HepG2 (cell line): Measurements from ENCODE around the gene PIK3CD. TPM values are rescaled to one million over a fixed set of nuclear protein-coding genes. Genes with fewer than 3 reads are reported as not detected.

Experiments
- ATAC-seq: fragments of 200-7000 bp; cut with Tn5 transposase; 3 replicates; pipeline ENCODE4 v1.9.1; 2020; ENCODE audit warnings: mild to moderate bottlenecking, moderate library complexity
- BruUV-seq: library from RNA; stranded (reverse); fragments of 400-500 nt; replicated peaks from 2 replicates; lab custom pipeline; 2021; lab: Mats Ljungman, UMichigan
- CTCF ChIA-PET: fragments of 300-600 bp; formaldehyde crosslinking; extraction: SDS; loops from one replicate; lab custom pipeline; 2021; ENCODE audit warnings: low total read pairs, inconsistent platforms, low intra/inter-chr PET ratio; lab: Yijun Ruan, JAX
- POLR2A ChIA-PET: fragments of 350-600 bp; sonication (Branson Sonifier 250); formaldehyde crosslinking; loops from one replicate; lab custom pipeline; 2020; ENCODE audit warnings: antibody characterized with exemption, inconsistent platforms; lab: Yijun Ruan, JAX
- DNase-seq: peaks from one replicate; pipeline ENCODE4 v3.0.0-alpha.2; 2015; ENCODE audit warnings: low spot score
- FAIRE-seq: peaks from 3 replicates; lab custom pipeline; 2011; peaks lifted over from hg19 to GRCh38; lab: Jason Lieb, UNC
- H2AFZ ChIP-seq: one replicate; pipeline ENCODE4 v1.6.1; 2011; ENCODE audit warnings: low read length, inconsistent platforms
- H3K27ac ChIP-seq: fragments of 300-600 bp; 3 replicates; pipeline ENCODE4 v1.8.0; 2011; ENCODE audit warnings: mixed run types, mild to moderate bottlenecking, mixed read lengths, low read length, inconsistent platforms; ENCODE audit not compliant: insufficient read depth; ENCODE audit errors: extremely low read length
- H3K27me3 ChIP-seq, 2 experiments: fragments of 200-600 bp in 1 of 2; 2 replicates in 1 of 2; 3 replicates in 1 of 2; pipeline versions ENCODE4 v1.6.0 to v1.8.0; 2011; ENCODE audit warnings: low read length in 2 of 2, mild to moderate bottlenecking in 2 of 2, moderate library complexity in 2 of 2, inconsistent platforms in 1 of 2; ENCODE audit not compliant: insufficient read depth in 2 of 2, control insufficient read depth in 1 of 2
- H3K36me3 ChIP-seq, 2 experiments: fragments of 200-600 bp in 1 of 2; replicated peaks in 1 of 2; 2 replicates in 1 of 2; 3 replicates in 1 of 2; pipeline versions ENCODE4 v1.5.1 to v1.8.0; 2011; ENCODE audit warnings: low read length in 2 of 2, inconsistent platforms in 1 of 2; ENCODE audit not compliant: insufficient read depth in 2 of 2, control insufficient read depth in 1 of 2
- H3K4me1 ChIP-seq: 2 replicates; pipeline ENCODE4 v1.5.1; 2012; ENCODE audit warnings: low read length, inconsistent platforms; ENCODE audit not compliant: insufficient read depth
- H3K4me2 ChIP-seq: 2 replicates; pipeline ENCODE4 v1.6.0; 2011; ENCODE audit warnings: low read depth, low read length, inconsistent platforms
- H3K4me3 ChIP-seq, 3 experiments: fragments of 200-600 bp in 1 of 3; sonication (generic), shearing (Covaris generic) in 1 of 3; replicated peaks in 1 of 3; 2 replicates each; pipeline ENCODE4 v1.5.1; 2011 to 2016; ENCODE audit warnings: low read length in 3 of 3, inconsistent platforms in 2 of 3, low read depth in 2 of 3, mild to moderate bottlenecking in 2 of 3, control low read depth in 1 of 3, mixed read lengths in 1 of 3; ENCODE audit not compliant: insufficient read depth in 1 of 3
- H3K79me2 ChIP-seq: one replicate; pipeline ENCODE4 v1.6.1; 2011; ENCODE audit warnings: low read length, inconsistent platforms; ENCODE audit not compliant: insufficient read depth
- H3K9ac ChIP-seq: 2 replicates; pipeline ENCODE4 v1.6.0; 2011; ENCODE audit warnings: mild to moderate bottlenecking, low read depth, low read length, inconsistent platforms; ENCODE audit not compliant: insufficient read depth
- H3K9me3 ChIP-seq: 2 replicates; pipeline ENCODE4 v1.5.1; 2012; ENCODE audit warnings: mild to moderate bottlenecking, low read length
- H4K20me1 ChIP-seq: 2 replicates; pipeline ENCODE4 v1.6.0; 2011; ENCODE audit warnings: inconsistent platforms, mild to moderate bottlenecking, low read length, moderate library complexity; ENCODE audit not compliant: insufficient read depth
- HBP1 ChIP-seq: IDR thresholded peaks from 2 replicates; pipeline ENCODE4 v1.6.1; 2016; ENCODE audit warnings: low read depth, control low read depth
- JDP2 ChIP-seq: sonication (generic); formaldehyde crosslinking; IDR thresholded peaks from 2 replicates; pipeline ENCODE4 v1.8.1; 2022; ENCODE audit warnings: missing genetic modification reagents, borderline replicate concordance
- KAT7 ChIP-seq: IDR thresholded peaks from 2 replicates; pipeline ENCODE4 v1.6.1; 2018; ENCODE audit warnings: borderline replicate concordance, missing compliant biosample characterization
- TFAP4 ChIP-seq: sonication (generic); IDR thresholded peaks from 2 replicates; pipeline ENCODE4 v1.6.1; 2016; ENCODE audit warnings: low read depth, borderline replicate concordance
- ZNF296 ChIP-seq: sonication (generic); formaldehyde crosslinking; conservative IDR thresholded peaks from 2 replicates; pipeline ENCODE4 v1.5.0; 2020; ENCODE audit warnings: mild to moderate bottlenecking, missing genetic modification reagents
- ZNF484 ChIP-seq: sonication (generic); formaldehyde crosslinking; IDR thresholded peaks from 2 replicates; pipeline ENCODE4 v1.5.1; 2020; ENCODE audit warnings: mild to moderate bottlenecking, low read depth, missing genetic modification reagents, borderline replicate concordance
- ZNF704 ChIP-seq: sonication (generic); formaldehyde crosslinking; IDR thresholded peaks from 2 replicates; pipeline ENCODE4 v1.8.1; 2023; ENCODE audit warnings: mild to moderate bottlenecking, inconsistent platforms, moderate library complexity, missing genetic modification reagents, borderline replicate concordance
- ZNF782 ChIP-seq: sonication (generic); formaldehyde crosslinking; IDR thresholded peaks from 2 replicates; pipeline ENCODE4 v1.4.0; 2020; ENCODE audit warnings: missing genetic modification reagents, mild to moderate bottlenecking, borderline replicate concordance
- WGBS: methylation state at CpG from one replicate; pipeline ENCODE4 v1.1.6; 2017; ENCODE audit warnings: low lambda C conversion rate; 5-methylcytosine and 5-hydroxymethylcytosine counted together
- in situ Hi-C: cut with HindIII; loops from 2 replicates; pipeline ENCODE4 v1.10.0; 2017; ENCODE audit warnings: low pct_unique_long_range_greater_than_20kb; ENCODE audit not compliant: extremely low pct_ligation_motif_present
- intact Hi-C: fragments of 100-400 bp; cut with micrococcal nuclease; formaldehyde crosslinking; loops from one replicate; pipeline ENCODE4 v1.10.0; 2022; ENCODE audit not compliant: unreplicated experiment
- polyA plus RNA-seq, 8 experiments: library from polyadenylated mRNA; depleted of rRNA in 3 of 8; stranded (reverse) in 7 of 8; unstranded in 1 of 8; fragments of >200 nt; fragmentation: Illumina TruSeq in 4 of 8; extraction: Trizol in 4 of 8; gene quantifications; 2 replicates each; pipeline versions ENCODE4 v1.2.1 to v1.2.3, GENCODE V29; 2011 to 2016; ENCODE audit warnings: low read depth in 4 of 8, missing spikeins in 1 of 8, mixed read lengths in 1 of 8; ENCODE audit not compliant: insufficient read depth in 1 of 8
- total RNA-seq, 5 experiments: library from RNA; depleted of rRNA; stranded (reverse); fragments of >200 nt; fragmentation: Illumina TruSeq; extraction: Trizol; gene quantifications; 2 replicates each; pipeline ENCODE4 v1.2.3, GENCODE V29; 2016; ENCODE audit warnings: low read depth in 1 of 5

Gene PIK3CD
- total and polyA plus RNA-seq, 2 of the 13 experiments (the other 11 are each of a cell fraction or from before 2014, with no cell fraction given), result 7.1 to 10.0 TPM

- H3K9ac ChIP-seq, result no peak overlapping the region
- ATAC-seq (no peak), FAIRE-seq (no peak), DNase-seq (no peak)
- in situ Hi-C loops, result no loop called here
- no peak overlapping the region for H3K4me2 ChIP-seq
- H3K27ac ChIP-seq, result no peak overlapping the region
- 100% methylated on average over 5 of the region's 5 CpGs for WGBS
- intact Hi-C loops, result no loop called here
- no peaks in the 10 kb centered on the region for H3K4me1 ChIP-seq
- ChIA-PET CTCF (no interaction called here), POLR2A (no interaction called here)
- TF ChIP-seq TFAP4 (no peak), KAT7 (CRISPR knock-in tag) (no peak), ZNF704 (no peak), JDP2 (CRISPR knock-in tag) (no peak), ZNF296 (CRISPR knock-in tag) (no peak), ZNF484 (CRISPR knock-in tag) (no peak), HBP1 (CRISPR knock-in tag) (no peak), ZNF782 (CRISPR knock-in tag) (no peak)
- no peaks in the 10 kb centered on the region for H3K79me2 ChIP-seq
- no peaks in the 10 kb centered on the region for H3K9me3 ChIP-seq
- no peak overlapping the region for H2AFZ ChIP-seq
- no peaks in the 10 kb centered on the region for H3K27me3 ChIP-seq
- no peak overlapping the region for H3K4me3 ChIP-seq
- BruUV-seq, result no TSS peak
- H4K20me1 ChIP-seq, result no peaks in the 10 kb centered on the region
- peaks cover 52 to 89% of the 10 kb centered on the region in 2 experiments for H3K36me3 ChIP-seq
These were observed 84.7 kb downstream of the PIK3CD start for GRCh38 chr1:9736241-9736640.
